HG03045 (cell line): ENCODE measurements around the gene POTEJ.
"Not testable (repeated sequence)": the region's sequence is repeated elsewhere in the genome, so short reads cannot be mapped to it uniquely, and the experiment has no call there.

Experiments used
- ATAC-seq: cut with Tn5 transposase; IDR thresholded peaks from one replicate; pipeline ENCODE4 v1.9.1; 2021; ENCODE audit warnings: mild to moderate bottlenecking, moderate library complexity; ENCODE audit not compliant: unreplicated experiment

POTEJ gene

DNA sequence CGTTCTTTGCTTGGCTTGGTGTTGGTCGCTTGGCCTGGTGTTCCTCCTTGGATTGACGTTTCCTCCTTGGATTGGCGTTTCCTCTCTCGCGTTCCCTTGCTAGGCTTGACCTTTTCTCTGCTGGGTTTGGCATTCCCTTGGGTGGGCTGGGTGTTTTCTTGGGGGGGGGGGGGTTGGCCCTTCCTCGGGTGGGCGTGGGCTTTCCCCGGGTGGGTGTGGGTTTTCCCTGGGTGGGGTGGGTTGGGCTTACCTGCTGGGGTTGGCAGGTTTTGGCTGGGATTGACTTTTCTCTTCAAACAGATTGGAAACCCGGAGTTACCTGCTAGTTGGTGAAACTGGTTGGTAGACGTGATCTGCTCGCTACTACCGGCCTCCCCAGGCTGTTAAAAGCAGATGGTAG, at the start of gene POTEJ:
POTEJ (plus strand) TSS at position 301 of the 400 bp plus-strand sequence; CDS start at position 394, 93 bp downstream.
- ATAC-seq = not testable (repeated sequence)

DNA sequence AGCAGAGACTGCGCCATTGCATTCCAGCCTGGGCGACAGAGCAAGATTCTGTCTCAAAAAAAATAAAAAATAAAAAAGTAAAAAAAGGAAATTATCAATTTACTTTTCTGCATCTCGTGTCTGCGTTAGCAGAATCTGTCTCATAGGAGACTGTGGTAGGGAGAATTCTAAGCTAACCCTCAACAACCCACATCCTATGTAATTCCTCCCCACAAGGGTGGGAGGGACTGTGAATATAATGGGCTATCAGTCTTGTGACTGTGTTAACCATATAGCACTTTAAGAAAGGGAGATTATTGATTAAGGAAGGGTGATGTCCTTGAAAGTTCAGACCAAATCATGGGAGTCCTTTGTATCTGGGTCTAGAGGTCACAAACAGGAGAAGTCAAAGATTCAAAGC, 45.1 kb upstream of the POTEJ start:
- ATAC-seq = not testable (repeated sequence)

DNA sequence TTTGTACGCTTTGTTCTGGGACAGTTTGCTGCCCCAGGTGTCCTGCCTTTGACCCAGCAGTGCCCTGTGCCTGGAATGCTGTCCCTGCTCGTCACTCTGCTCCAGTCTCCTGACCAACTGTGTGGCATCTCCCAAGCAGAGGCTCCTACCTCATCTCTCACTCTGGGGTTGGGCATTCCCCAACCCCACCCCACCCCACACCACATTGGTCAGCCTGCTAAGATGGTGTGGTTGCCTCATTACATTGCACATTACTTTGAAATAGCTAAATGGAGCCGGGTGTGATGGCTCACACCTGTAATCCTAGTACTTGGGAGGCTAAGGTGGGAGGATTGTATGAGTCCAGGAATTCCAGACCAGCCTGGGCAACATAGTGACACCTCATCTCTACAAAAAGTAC, 39.3 kb upstream of the POTEJ start:
- ATAC-seq = not testable (repeated sequence)

DNA sequence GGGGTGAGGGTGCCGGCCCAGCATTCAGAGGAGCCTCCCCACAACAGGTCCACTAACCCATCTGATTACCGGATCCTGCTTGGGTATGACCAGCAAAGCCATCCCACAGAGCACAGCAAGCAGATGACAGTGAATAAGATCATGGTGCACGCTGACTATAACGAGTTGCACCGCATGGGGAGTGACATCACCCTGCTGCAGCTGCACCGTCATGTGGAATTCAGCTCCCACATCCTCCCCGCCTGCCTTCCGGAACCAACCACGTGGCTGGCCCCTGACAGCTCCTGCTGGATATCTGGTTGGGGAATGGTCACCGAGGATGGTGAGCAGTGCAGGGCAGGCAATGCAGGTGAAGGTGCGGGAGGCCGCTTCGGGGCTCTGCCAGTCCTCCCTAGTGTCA, 37.0 kb upstream of the POTEJ start:
- not testable (repeated sequence) for ATAC-seq

DNA sequence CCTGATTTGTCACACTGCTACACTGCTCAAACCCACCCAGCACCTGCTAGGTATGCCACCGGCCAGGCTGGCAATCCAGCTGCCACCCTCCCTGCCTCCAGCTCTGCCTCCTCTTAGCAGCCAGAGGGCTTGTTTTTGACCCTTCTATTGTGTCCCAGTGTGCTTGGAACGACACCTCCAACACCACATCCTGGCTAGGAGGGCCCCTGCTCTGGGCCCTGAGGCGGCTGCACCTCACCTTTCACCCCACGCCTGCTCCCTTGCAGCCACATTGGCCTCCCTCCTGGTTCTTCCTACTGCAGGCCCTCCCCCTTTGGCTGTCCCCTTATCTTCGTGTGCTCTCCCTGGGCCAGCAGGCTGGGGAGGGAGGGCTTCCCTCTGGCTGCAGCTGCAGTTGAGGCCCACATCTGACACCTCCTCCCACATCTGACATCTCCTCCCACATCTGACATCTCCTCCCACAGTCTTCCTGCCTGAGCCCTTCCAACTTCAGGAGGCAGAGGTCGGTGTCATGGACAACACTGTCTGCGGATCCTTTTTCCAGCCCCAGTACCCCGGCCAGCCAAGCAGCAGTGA, 34.9 kb upstream of the POTEJ start:
- not testable (repeated sequence) for ATAC-seq

DNA sequence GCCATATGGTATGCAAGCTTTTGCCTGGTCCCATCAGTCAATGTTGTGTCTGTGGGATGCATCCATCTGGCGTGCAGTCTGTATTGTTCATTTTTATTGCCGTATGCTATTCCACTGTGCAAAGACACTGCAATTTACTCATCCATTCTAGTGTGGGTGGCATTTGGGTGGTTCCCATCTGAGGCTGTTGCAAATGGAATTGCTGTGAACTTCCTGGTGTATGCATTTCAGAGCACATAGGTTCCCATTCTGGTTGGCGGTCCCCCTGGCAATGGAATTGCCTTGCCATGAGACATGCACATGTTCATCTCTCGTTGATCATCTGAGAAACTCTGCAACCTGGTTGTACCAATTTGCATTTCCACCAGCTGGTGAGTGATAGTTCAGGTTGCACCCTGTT, 33.7 kb upstream of the POTEJ start:
- ATAC-seq = not testable (repeated sequence)

DNA sequence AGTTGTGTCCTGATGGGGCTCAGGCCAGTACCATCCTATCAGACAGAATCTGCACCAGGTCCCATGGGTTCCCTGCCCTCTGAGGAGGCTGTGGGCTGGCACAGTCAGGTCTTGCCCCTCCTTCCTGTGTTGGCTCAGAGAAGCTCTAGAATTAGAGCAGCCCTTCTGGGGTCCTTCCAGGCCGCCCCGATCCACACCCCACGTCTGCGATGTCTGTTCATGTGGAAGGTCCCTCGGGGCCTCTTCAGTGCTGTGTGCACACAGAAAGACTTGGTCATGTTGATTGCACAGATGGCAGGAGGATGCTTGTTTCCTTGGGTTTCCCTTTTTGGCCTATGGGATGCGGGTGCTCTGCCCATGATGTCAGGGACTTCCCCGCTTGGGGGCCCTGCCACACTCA, 32.1 kb upstream of the POTEJ start:
- ATAC-seq = not testable (repeated sequence)

DNA sequence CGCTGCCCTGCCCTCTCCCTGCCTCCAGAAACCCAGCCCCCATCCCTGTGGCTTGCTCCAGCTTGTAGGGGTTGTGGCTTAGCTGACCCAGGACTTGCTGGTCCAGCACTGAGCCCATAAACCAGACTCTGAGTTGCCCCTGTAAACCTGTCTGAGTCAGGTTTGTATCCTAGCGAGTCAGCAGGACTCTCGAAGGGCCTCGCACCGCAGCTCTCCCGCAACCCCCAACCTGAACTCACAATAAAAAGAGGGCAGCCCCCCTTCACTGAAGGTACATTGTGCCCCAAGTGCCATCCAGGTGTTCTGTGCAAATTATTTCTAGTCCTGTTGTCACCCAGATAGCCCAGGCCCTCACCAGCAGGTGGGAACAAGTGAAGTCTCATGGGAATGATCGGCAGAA, 29.7 kb upstream of the POTEJ start:
- ATAC-seq = not testable (repeated sequence)

DNA sequence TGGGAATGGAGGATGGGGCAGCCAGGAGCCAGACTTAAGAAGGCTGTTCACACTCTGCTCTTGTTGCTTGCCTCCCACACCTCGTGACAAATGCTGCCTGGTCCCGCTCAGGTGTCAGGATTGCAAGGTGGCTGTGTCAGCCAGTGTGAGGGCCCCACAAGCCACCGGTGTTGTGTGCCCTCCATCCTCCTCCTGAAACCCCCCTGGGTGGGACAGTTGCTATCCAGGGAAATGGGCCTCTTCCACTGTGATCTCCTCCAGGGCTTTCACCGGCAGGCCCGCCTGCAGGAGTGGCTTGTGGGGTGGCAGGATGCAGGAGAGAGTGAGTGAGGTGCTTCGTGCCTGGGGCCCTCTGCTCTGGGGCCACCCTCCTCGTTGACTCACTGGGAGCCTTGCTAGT, 28.3 kb upstream of the POTEJ start:
- not testable (repeated sequence) for ATAC-seq

DNA sequence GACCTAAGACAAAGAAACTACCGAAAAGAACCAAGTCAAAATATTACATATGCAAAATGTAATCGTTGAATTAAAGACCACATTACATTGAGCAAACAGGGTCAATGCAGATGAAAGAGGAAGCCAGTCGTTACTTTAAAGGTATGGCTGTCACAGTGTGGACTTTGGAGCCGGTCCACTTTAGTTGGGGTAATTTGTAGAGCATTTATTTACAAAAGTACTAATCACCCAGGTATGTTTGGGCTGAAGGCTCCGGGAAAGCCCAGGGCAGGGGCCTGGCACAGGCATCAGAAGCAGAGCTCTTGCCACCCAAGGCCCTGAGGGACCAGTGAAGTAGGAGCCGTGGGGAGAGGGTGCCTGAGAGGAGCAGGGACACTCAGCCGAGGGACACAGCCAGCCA, 27.7 kb upstream of the POTEJ start:
- ATAC-seq = not testable (repeated sequence)

DNA sequence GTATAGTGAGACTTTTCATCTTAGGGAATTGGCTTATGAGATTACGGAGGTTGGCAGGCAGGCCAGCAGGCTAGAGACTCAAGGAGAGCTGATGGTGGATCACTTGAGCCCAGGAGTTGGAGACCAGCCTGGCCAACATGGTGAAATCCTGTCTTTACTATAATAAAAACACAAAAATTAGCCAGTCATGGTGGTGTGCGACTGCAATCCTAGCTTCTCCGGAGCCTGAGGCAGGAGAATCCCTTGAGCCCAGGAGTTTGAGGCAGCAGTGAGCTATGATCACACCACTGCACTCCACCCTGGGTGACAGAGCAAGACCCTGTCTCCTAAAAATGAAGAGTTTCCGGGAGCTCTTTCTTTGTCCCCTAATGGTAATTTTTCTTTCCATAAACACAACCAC, 26.5 kb upstream of the POTEJ start:
- not testable (repeated sequence) for ATAC-seq

DNA sequence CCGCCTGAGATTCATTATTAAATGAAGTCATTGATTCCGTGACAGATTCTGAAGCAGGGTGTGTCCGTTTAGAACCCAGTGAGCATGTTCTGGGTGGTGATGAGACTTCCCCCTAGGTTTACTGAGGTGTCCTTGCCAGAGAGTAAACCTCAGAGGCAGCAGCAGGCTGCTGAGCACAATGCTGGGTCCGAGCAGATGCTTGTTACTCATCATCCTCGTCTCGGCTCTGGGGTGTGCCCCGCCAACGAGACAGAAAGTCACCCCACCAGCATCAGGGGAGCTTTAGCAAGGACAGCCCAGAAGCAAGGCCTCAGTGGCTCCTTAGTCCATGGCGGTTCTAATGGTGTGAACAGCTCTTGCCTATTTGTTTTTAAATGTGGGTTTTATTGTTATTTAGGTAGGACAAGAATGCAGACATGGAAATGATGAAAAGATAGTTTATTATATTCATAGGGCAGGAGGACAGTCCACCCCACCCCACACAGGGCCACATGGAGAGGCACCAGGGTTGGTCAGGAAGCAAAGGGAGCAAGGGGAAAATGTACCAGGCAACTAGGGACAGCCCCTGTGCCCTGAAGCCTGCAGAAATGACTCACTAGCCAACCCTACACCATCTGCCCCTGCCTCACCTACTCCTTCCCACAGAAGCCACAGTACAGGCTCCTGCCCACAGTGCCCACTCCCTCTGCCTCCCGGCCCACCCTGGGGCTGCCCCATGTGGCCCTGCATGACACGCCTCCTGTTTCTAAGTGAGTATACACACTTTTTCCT, 22.4 kb upstream of the POTEJ start:
- ATAC-seq = peak; percentile 63

DNA sequence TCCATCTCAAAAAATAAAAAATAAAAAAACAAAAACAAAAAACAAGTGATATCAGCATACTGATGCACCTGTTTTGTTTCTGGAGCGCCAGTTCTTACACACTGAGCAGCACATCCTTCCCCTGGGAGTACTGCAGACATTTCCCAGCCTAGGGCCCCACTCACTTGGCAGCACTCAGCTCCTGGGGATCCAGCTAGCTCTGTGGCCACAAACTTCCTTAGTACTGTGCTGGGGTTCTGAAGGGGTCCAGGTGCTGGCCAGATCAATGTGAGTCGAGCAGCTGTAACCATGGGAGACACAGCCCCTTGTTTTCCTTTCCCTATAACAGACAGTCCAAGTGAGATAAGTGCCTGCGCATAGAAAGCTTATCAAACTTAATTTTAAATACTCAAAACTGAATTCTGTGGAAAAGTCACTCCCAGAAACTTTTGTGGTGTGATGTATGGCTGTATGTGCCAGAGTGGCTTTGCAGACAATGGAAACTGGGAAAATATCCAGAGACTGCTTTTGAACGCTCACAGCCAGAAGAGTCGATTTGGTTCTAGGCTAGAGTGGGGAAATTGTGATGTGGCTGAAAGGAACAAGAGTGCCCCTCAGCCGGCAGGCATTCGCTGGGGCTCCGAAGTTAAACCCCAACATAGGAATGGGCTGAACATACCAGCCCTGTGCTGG, 20.9 kb upstream of the POTEJ start:
- ATAC-seq = not testable (repeated sequence)

DNA sequence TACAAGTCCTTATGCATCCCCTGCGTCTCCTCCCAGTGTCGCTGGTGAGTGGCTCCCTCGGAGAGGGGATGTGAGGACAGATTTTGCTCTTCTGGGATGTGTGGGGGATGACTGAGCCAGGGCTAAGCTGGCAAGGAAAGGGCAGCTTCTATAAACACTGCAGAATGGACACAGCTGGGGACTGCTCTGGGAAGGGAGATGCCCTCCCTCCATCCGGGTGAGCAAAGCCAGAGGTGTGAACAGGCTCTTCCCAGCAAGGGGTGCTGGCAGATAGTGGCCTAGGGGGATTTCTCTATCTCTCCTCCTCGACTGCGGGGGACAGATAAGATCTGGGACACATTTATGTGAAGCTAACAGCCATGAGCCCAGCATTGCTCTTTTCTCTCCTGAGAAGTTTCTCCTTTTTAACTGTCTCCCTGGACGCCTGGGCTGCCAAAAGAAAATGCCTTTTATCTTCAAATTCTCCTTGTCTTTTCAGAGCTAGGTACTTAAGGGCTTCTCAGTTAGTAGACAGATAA, 20.3 kb upstream of the POTEJ start:
- not testable (repeated sequence) for ATAC-seq

DNA sequence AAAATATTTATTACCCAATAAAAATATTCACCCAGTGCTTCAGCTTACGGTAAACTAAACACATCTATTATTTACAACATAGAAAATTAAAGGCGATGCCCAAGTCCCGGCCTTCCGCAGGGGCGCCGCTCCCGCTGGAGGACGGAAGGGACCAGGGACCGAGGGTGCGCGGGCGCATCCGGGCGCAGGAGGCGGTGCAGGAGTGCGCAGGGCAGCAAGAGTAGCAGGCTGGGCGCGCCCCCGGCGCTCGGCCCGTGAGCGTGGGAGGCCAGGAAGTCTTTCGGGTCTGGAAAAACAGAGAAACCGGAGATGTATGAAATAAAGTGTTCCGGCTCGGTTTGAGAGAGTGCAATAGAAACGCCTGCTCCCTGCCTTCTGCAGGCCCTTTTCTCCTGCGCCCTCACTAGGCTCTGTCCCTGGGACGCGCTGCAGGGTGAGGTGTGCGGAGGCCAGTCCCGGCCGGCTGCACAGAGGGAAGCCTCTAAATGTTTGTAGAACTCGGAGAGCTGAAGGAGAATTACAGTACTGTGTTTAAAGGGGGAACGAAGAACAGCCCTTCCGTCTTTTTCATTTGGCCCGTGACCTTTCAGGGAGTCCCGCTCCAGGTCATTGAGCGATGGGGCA, 18.3 kb upstream of the POTEJ start:
- not testable (repeated sequence) for ATAC-seq

DNA sequence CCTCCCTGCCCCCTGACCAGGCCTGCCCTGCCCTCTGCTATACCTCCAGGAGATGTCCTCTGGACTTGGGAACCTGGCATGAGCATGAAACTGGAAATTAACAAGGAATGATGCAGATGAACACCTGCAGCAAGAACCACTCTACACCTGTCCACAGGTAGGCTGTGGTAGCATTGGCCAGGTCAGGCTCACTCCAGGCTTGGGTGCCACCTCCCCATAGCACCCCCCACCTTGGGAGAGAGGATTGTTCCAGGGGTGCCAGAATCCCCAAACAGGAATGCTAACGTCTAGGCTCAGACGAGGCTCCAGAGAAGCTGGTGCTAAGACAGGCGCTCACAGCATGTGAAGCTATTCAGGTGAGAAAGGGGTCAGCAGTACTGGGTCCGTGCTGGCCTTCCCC, 17.2 kb upstream of the POTEJ start:
- not testable (repeated sequence) for ATAC-seq

DNA sequence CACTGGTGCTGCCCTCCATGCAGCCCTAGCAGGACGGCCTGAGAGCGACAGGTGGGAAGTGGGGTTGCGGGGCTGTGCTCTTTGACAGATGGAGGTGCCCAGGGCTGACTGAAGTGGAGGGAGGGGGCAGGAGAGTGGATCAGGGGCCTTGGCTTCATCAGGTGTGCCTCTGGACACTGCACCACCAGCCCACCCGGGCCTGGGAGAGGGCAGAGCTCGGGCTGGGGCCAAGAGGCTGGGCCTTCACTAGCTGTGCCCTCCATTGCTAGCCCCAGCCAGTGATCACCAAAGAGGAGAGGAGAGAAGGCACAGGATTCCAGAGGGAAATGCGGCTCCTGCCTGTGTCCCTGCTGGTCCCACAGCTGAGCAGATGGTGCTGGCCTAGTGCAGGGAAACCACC, 14.5 kb upstream of the POTEJ start:
- ATAC-seq = not testable (repeated sequence)

DNA sequence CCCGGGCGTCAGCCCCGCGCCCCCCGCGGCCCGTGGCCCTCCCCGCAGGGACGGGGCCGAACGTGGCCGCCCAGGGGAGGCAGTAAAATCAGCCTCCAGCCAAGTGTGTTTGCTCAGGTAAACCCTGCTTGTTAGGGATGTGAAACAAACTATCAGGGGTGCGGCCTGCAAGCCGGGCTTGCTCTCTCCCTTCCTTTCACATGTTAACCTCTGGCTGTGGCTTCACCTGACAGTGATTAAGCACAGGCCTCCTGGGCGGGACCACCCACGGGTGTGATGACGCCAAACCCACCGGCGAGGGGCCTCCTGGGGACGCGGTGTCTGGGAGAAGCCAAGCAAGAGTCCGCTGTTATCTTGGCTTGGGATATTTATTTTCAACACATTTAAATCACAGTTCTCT, 13.2 kb upstream of the POTEJ start:
- not testable (repeated sequence) for ATAC-seq

DNA sequence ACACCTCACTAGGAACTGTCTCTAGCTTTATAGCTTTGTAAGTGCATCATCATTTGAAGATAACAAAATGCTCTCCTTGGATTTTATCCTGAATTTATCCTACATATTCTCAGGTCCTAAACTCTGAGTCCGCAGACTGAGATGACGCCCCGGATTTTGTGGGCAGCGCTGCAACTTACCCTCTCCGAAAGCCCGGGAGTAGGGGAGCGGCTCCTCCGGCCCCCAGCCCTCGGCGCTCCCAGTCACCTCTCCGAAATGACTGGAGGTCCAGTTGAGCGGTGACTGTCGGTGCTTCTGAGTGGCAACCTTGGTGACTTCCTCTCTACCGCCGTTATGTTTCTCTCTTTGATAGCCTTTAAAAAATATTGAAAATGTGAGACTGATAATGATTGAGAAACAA, 12.8 kb upstream of the POTEJ start:
- not testable (repeated sequence) for ATAC-seq

DNA sequence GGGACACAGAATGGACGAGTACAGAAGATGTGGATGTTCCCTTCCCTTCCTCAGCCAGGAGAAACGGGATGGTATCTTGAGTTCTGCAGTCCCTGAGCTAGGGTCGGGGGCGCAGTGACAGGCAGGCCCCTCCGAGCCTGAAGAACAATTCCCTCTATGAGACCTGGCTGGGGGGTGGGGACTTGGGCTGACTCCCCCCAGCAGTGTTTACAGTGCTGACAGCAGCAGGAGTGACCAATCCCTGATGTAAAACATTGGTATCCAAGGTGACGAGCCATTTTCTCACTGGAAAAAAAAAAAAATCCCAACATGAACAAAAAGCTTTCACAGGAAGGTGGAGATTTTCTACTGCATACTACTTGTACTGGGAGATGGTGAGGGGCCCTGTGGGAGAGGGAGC, 11.8 kb upstream of the POTEJ start, which contains the start of gene CFC1:
CFC1 (minus strand) TSS at position 183 of the 400 bp plus-strand sequence. CDS start 288 bp downstream, outside the sequence.
- ATAC-seq = not testable (repeated sequence)

DNA sequence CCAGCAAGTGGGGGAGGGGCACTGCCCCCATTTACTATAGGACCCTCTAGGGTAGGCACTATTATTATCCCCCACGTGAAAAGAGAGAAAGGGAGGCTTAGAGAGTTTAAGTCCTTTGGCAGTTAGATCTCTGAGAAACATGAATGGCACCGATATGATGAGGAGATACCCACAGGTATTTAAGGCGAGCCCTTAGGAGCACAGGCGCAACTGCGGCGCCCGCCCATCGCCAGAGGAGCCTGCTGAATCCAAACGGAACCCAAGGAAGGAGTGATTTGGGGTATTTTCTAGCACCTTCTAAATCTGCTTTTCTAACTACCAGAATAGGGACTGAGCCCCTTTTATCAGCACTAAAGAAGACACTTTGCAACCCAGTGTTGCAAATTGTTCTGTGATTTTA, 11.3 kb upstream of the POTEJ start:
- not testable (repeated sequence) for ATAC-seq
